Measurements from ENCODE around the gene EWSR1.
"Not testable (repeated sequence)": the region's sequence is repeated elsewhere in the genome, so short reads cannot be mapped to it uniquely, and the experiment has no call there.

GRCh38 chr22:29344889-29345288 lies 76.8 kb downstream of the EWSR1 start:
- TF ChIP-seq CTCF (IDR thresholded peaks at IDR 0.05; ENCODE audit: insufficient read depth, low read depth, low read length); EZH2 (IDR thresholded peaks at IDR 0.05; ENCODE audit: insufficient read depth, low read length): not testable (repeated sequence)

Measured in astrocyte (in vitro differentiated cells and primary cell).